ENCODE results near the gene IFI16. TPM values are rescaled to one million over a fixed set of nuclear protein-coding genes. Genes with fewer than 3 reads are reported as not detected.

IFI16 gene
- 100 to 1,000 TPM; 388 to 393 TPM for total RNA-seq

DNA sequence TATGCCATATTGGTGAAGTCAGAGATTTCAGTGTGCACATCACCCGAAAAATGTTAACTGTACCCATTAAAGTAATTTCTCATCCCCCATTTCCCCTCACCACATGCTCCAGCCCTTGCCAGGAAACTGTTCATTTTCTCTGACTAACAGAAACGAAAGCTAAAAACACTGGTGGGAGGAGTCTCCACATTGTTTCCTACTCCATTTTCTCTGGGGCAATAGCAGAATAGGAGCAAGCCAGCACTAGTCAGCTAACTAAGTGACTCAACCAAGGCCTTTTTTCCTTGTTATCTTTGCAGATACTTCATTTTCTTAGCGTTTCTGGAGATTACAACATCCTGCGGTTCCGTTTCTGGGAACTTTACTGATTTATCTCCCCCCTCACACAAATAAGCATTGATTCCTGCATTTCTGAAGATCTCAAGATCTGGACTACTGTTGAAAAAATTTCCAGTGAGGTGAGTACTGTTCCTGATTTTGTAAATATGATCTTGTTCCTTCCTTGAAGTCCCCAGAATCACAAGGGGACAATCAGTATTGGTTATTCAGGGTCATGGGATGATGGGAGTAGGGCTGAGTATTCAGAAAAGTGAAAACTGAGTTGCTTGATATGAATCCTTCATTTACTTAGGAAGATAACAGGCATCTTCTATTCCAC is at the start of gene IFI16:
Gene IFI16 (plus strand): TSS at position 204 of the 658 bp plus-strand sequence. CDS start 4,774 bp downstream, outside the sequence.
- Mint-ChIP-seq H3K27ac (peak within 1 kb of the TSS; percentile 98), H3K4me1 (peaks cover 46% of the 10 kb centered on the region), H3K36me3 (peaks cover 59% of the 10 kb centered on the region), H3K9me3 (ENCODE audit: low read depth) (no peaks in the 10 kb centered on the region), H3K4me3 (peak within 1 kb of the TSS; percentile 90), H3K27me3 (no peaks in the 10 kb centered on the region)
- DNase-seq (peak; percentile 83), ATAC-seq (peak; percentile 68)
- CTCF ChIA-PET = interaction anchor here (1.2 to 4.1 kb wide), 5 partner anchors 12 to 79 kb away, joined by 3 to 16 read pairs (median 8); partner anchors contain the start of genes AIM2 and PYHIN1

DNA sequence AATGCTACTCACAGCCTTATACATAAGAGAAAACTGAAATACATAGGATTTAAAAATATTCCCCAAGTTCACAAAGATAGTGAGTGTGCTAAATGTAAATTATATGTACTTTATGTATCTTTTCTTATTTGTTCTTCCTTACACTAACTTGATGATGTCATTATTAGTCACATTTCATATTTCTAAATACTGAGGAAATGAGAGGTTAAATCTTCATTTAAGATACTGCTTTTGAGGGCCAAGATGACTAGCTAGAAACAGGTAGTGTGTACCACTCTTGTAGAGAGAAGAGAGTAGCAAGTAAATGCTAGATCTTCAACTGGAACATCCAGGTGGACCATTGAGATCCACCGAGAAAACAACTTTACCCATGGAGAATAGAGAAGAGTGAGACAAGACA is 48.5 kb upstream of the IFI16 start:
- H3K36me3 Mint-ChIP-seq = peaks cover 74% of the 10 kb centered on the region
- ATAC-seq (no peak), DNase-seq (no peak)
- H3K4me3 Mint-ChIP-seq = no peak overlapping the region
- CTCF ChIA-PET = no interaction called here
- no peak overlapping the region for H3K27ac Mint-ChIP-seq
- no peaks in the 10 kb centered on the region for H3K4me1 Mint-ChIP-seq
- H3K27me3 Mint-ChIP-seq = no peaks in the 10 kb centered on the region
- H3K9me3 Mint-ChIP-seq (ENCODE audit: low read depth) = peaks cover 14% of the 10 kb centered on the region

- Mint-ChIP-seq H3K27me3 (no peaks in the 10 kb centered on the region), H3K4me3 (no peak overlapping the region), H3K36me3 (peaks cover 85% of the 10 kb centered on the region), H3K4me1 (peaks cover 2% of the 10 kb centered on the region), H3K9me3 (ENCODE audit: low read depth) (peaks cover 19% of the 10 kb centered on the region), H3K27ac (no peak overlapping the region)
- CTCF ChIA-PET = no interaction called here
- no peak for ATAC-seq
- no peak for DNase-seq
These were observed 46.7 kb upstream of the IFI16 start for GRCh38 chr1:158962983-158963382.

- no peaks in the 10 kb centered on the region for H3K27me3 Mint-ChIP-seq
- peaks cover 70% of the 10 kb centered on the region for H3K36me3 Mint-ChIP-seq
- CTCF ChIA-PET = no interaction called here
- peak; percentile 55 for ATAC-seq
- peaks cover 13% of the 10 kb centered on the region for H3K9me3 Mint-ChIP-seq (ENCODE audit: low read depth)
- DNase-seq = no peak
- H3K4me3 Mint-ChIP-seq = no peak overlapping the region
- H3K27ac Mint-ChIP-seq = no peak overlapping the region
- H3K4me1 Mint-ChIP-seq = peaks cover 10% of the 10 kb centered on the region
These were observed 40.5 kb upstream of the IFI16 start for GRCh38 chr1:158969166-158969565.

GRCh38 chr1:158969855-158970254 is 39.9 kb upstream of the IFI16 start:
- Mint-ChIP-seq H3K9me3 (ENCODE audit: low read depth) (peaks cover 13% of the 10 kb centered on the region), H3K27ac (no peak overlapping the region), H3K27me3 (no peaks in the 10 kb centered on the region), H3K4me3 (no peak overlapping the region), H3K36me3 (peaks cover 70% of the 10 kb centered on the region), H3K4me1 (peaks cover 10% of the 10 kb centered on the region)
- CTCF ChIA-PET = interaction anchor here (0.6 kb wide), 1 partner anchor 30 kb away, joined by 4 read pairs; no protein-coding TSS in a partner anchor
- ATAC-seq = no peak
- no peak for DNase-seq

GRCh38 chr1:158972841-158973240 is 36.9 kb upstream of the IFI16 start:
- H3K27me3 Mint-ChIP-seq = no peaks in the 10 kb centered on the region
- no peak for ATAC-seq
- H3K27ac Mint-ChIP-seq = no peak overlapping the region
- H3K9me3 Mint-ChIP-seq (ENCODE audit: low read depth) = peaks cover 4% of the 10 kb centered on the region
- H3K4me3 Mint-ChIP-seq = no peak overlapping the region
- DNase-seq = no peak
- peaks cover 71% of the 10 kb centered on the region for H3K36me3 Mint-ChIP-seq
- CTCF ChIA-PET = no interaction called here
- H3K4me1 Mint-ChIP-seq = peaks cover 8% of the 10 kb centered on the region

GRCh38 chr1:158976219-158976618 is 33.5 kb upstream of the IFI16 start:
- Mint-ChIP-seq H3K4me3 (no peak overlapping the region), H3K27me3 (no peaks in the 10 kb centered on the region), H3K4me1 (peaks cover 8% of the 10 kb centered on the region), H3K9me3 (ENCODE audit: low read depth) (peaks cover 8% of the 10 kb centered on the region), H3K36me3 (peaks cover 74% of the 10 kb centered on the region), H3K27ac (no peak overlapping the region)
- ATAC-seq (no peak), DNase-seq (no peak)
- CTCF ChIA-PET = interaction anchor here (1.4 kb wide), 1 partner anchor 22 kb away, joined by 3 read pairs; no protein-coding TSS in a partner anchor

DNA sequence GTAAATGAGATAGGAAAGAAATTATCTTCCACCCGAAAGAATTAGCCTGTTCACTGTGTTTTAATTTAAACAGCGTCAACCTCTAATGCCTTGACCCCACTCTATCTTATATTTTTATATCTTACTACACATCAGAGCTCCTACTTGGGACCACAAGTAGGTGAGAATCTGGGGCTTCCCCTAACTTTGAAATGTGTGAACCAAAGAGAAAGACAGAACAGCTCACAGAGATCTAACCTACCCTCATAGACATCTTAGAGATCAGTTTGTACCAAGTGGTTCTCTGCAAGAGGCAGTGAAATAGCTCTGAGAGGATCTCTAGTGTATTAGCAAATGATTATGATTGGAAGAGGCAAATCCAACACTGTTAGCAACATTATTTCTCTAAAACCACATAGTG is 31.0 kb upstream of the IFI16 start:
- Mint-ChIP-seq H3K27me3 (no peaks in the 10 kb centered on the region), H3K36me3 (peaks cover 79% of the 10 kb centered on the region), H3K9me3 (ENCODE audit: low read depth) (peaks cover 17% of the 10 kb centered on the region), H3K4me3 (no peak overlapping the region), H3K27ac (no peak overlapping the region), H3K4me1 (peaks cover 9% of the 10 kb centered on the region)
- DNase-seq (no peak), ATAC-seq (no peak)
- CTCF ChIA-PET = interaction anchor here (1.5 kb wide), 1 partner anchor 20 kb away, joined by 4 read pairs; no protein-coding TSS in a partner anchor

DNA sequence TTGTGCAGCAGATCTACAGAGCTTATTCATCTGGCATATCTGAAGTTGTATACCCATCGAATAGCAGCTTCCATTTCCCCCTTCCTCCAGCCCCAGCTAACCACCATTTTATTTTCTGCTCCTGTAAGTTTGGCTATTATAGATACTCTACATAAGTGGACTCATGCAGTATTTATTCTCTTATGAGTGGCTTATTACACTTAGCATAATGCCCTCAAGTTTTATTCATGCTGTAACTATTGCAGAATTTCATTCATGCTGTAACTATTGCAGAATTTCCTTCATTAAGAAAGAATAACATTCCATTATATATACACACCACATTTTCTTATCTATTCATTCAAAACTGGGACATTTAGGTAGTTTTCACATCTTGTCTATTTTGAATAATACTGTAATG is 30.5 kb upstream of the IFI16 start:
- no peak for ATAC-seq
- Mint-ChIP-seq H3K4me1 (peaks cover 9% of the 10 kb centered on the region), H3K27me3 (no peaks in the 10 kb centered on the region), H3K9me3 (ENCODE audit: low read depth) (peaks cover 18% of the 10 kb centered on the region), H3K27ac (no peak overlapping the region), H3K4me3 (no peak overlapping the region), H3K36me3 (peaks cover 78% of the 10 kb centered on the region)
- CTCF ChIA-PET = interaction anchor here (1.5 kb wide), 1 partner anchor 19 kb away, joined by 4 read pairs; no protein-coding TSS in a partner anchor
- DNase-seq = no peak

DNA sequence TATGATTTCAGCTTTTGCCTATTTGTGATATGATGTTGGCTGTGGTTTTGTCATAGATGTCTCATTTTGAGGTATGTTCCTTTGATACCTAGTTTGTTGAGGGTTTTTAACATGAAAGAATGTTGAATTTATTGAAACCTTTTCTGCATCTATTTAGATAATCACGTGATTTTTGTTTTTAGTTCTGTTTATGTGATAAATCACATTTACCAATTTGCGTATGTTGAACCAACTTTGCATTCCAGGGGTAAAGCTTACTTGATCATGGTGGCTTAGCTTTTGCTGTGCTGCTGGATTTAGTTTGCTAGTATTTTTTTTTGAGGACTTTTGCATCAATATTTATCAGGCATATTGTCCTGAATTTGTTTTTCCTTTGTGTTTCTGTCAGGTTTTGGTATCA is 26.5 kb upstream of the IFI16 start:
- H3K36me3 Mint-ChIP-seq = peaks cover 75% of the 10 kb centered on the region
- peaks cover 28% of the 10 kb centered on the region for H3K9me3 Mint-ChIP-seq (ENCODE audit: low read depth)
- no peak overlapping the region for H3K27ac Mint-ChIP-seq
- CTCF ChIA-PET = interaction anchor here (1.3 kb wide), 1 partner anchor 14 kb away, joined by 3 read pairs; no protein-coding TSS in a partner anchor
- no peaks in the 10 kb centered on the region for H3K27me3 Mint-ChIP-seq
- peaks cover 9% of the 10 kb centered on the region for H3K4me1 Mint-ChIP-seq
- DNase-seq (no peak), ATAC-seq (no peak)
- no peak overlapping the region for H3K4me3 Mint-ChIP-seq

DNA sequence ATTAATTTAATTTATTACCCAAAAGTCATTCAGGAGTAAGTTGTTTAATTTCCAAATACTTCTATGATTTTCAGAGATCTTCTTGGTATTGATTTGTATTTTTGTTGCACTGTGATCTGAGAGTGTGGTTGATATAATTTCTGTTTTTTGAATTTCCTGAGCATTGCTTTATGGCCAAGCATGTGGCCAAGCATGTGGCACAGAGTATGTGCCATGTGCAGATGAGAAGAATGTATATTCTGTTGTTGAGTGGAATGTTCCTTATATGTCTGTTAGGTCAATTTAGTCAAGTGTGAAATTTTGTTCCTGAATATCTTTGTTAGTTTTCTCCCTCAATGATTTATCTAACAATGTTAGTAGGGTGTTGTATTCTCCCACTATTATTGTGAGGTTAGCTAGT is 25.3 kb upstream of the IFI16 start:
- H3K36me3 Mint-ChIP-seq = peaks cover 77% of the 10 kb centered on the region
- no peak for ATAC-seq
- peaks cover 4% of the 10 kb centered on the region for H3K4me1 Mint-ChIP-seq
- no peaks in the 10 kb centered on the region for H3K27me3 Mint-ChIP-seq
- no peak overlapping the region for H3K27ac Mint-ChIP-seq
- peaks cover 28% of the 10 kb centered on the region for H3K9me3 Mint-ChIP-seq (ENCODE audit: low read depth)
- CTCF ChIA-PET = no interaction called here
- no peak for DNase-seq
- no peak overlapping the region for H3K4me3 Mint-ChIP-seq

DNA sequence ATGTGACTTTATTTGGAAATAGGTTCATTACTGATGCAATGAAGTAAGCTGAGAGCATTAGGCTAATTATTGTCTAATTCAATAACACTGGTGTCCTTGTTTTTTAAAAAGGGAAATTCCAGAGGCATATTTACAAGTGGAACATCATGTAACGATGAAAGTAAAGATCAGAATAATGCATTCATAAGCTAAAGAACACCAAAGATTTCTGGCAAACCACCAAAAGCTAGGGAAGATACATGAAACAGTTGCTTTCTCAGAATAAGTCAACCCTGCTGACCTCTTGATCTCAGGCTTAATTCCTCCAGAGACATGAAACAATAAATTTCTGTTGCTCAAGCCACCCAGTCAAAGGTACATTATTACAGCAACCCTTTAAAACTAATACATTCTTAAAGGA is 20.3 kb upstream of the IFI16 start:
- ATAC-seq = no peak
- Mint-ChIP-seq H3K9me3 (ENCODE audit: low read depth) (peaks cover 16% of the 10 kb centered on the region), H3K27me3 (no peaks in the 10 kb centered on the region), H3K4me3 (no peak overlapping the region), H3K4me1 (peaks cover 9% of the 10 kb centered on the region), H3K36me3 (peaks cover 74% of the 10 kb centered on the region), H3K27ac (no peak overlapping the region)
- DNase-seq = no peak
- CTCF ChIA-PET = interaction anchor here (1.3 to 2.0 kb wide), 2 partner anchors 9 to 11 kb away, joined by 3 to 8 read pairs; no protein-coding TSS in a partner anchor

- Mint-ChIP-seq H3K4me3 (no peak overlapping the region), H3K36me3 (peaks cover 73% of the 10 kb centered on the region), H3K27ac (no peak overlapping the region), H3K4me1 (peaks cover 33% of the 10 kb centered on the region), H3K9me3 (ENCODE audit: low read depth) (peaks cover 8% of the 10 kb centered on the region), H3K27me3 (no peaks in the 10 kb centered on the region)
- ATAC-seq (no peak), DNase-seq (no peak)
- CTCF ChIA-PET = no interaction called here
These were observed 16.9 kb upstream of the IFI16 start for GRCh38 chr1:158992787-158993312.

DNA sequence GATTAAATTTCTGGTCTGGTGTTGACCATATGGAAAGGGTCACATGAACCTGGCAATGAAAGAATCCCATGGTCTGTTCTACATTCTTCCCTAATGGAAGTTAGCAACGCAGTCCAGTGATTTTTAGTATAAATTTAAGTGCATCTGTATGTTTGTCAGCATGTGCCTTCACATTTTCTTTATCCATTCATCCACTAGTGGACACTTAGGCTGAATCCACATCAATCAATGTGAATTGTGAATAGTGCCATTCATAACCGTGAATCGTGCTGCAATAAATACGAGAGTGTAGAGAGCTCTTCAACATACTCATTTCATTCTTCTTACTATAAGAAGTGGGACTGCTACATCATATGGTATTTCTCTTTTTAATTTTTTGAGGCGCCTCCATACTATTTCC is 12.7 kb upstream of the IFI16 start:
- Mint-ChIP-seq H3K4me1 (peaks cover 38% of the 10 kb centered on the region), H3K36me3 (peaks cover 45% of the 10 kb centered on the region), H3K4me3 (peak overlapping the region; percentile 18), H3K9me3 (ENCODE audit: low read depth) (peaks cover 3% of the 10 kb centered on the region), H3K27ac (peak overlapping the region; percentile 87), H3K27me3 (no peaks in the 10 kb centered on the region)
- CTCF ChIA-PET = interaction anchor here (1.2 to 2.9 kb wide), 8 partner anchors 10 to 793 kb away, joined by 3 to 18 read pairs (median 6); partner anchors contain the start of gene IFI16
- ATAC-seq (no peak), DNase-seq (no peak)

All from activated CD8-positive, alpha-beta memory T cell treated with anti-CD3 and anti-CD28 coated beads, Interleukin-2, amount 10 ng/mL, durations not matched to agents 7 days and 5 days (primary cell).